ENCODE results near the gene HCRTR1. TPM values are rescaled to one million over a fixed set of nuclear protein-coding genes. Genes with fewer than 3 reads are reported as not detected.

The HCRTR1 gene
- total and polyA plus RNA-seq, 2 of the 8 experiments (the other 6 are each of a cell fraction or from before 2014, with no cell fraction given): 0.35 to 0.39 TPM

GRCh38 chr1:31615939-31616338 lies 1.6 kb upstream of the HCRTR1 start:
- ChIA-PET CTCF (ENCODE audit: partially characterized antibody) (interaction anchor here (1.1 to 2.2 kb wide), 6 partner anchors 10 to 69 kb away, joined by 3 to 7 read pairs (median 3); no protein-coding TSS in a partner anchor), POLR2A (ENCODE audit: partially characterized antibody) (no interaction called here)
- no peak overlapping the region for H4K91ac ChIP-seq (replicated peaks; ENCODE audit: insufficient read length, low read length)
- H4K8ac ChIP-seq (ENCODE audit: extremely low read depth, insufficient read depth, low read length): no peak overlapping the region
- no peaks in the 10 kb centered on the region for H3K9me3 ChIP-seq (ENCODE audit: insufficient read depth in 2 of 2, low read depth in 1 of 2, low read length in 1 of 2)
- 0 out of 2 replicates have a peak overlapping the region, but pooled peaks have one; percentile 33 for H2BK12ac ChIP-seq (ENCODE audit: low read depth, low read length)
- no peak overlapping the region for H3K14ac ChIP-seq (ENCODE audit: insufficient read length)
- H4K20me1 ChIP-seq (replicated peaks in 1 of 2; ENCODE audit: control insufficient read depth in 1 of 2, insufficient read depth in 2 of 2, low read length in 2 of 2): no peaks in the 10 kb centered on the region
- no peaks in the 10 kb centered on the region for H3K79me2 ChIP-seq (ENCODE audit: control insufficient read depth in 1 of 2, insufficient read depth in 2 of 2, low read length in 2 of 2)
- H4K5ac ChIP-seq (ENCODE audit: insufficient read length, low read depth, low read length): no peak overlapping the region
- H3K23me2 ChIP-seq (ENCODE audit: low read depth, low read length): peaks cover 8% of the 10 kb centered on the region; the same call in 1 of the 2 replicates
- H2AFZ ChIP-seq (ENCODE audit: low read length): no peak overlapping the region
- no peak overlapping the region for H3K4me3 ChIP-seq (ENCODE audit: extremely low read depth in 1 of 4, insufficient read depth in 2 of 4, low read depth in 3 of 4, low read length in 4 of 4)
- no peak overlapping the region for H2BK5ac ChIP-seq (ENCODE audit: low read depth, low read length)
- 59% methylated on average over 2 of the region's 2 CpGs; no CpG with 5 or more reads in 1 of the 2 experiments for WGBS, 2 experiments (ENCODE audit: extremely low coverage in 1 of 2, insufficient coverage in 1 of 2, insufficient read length in 1 of 2, insufficient replicate concordance in 2 of 2, low coverage in 1 of 2, low lambda C conversion rate in 2 of 2, missing lambda C conversion rate in 1 of 2)
- 0 out of 2 replicates have a peak overlapping the region, but pooled peaks have one; percentile 11 for H2BK20ac ChIP-seq (ENCODE audit: low read length)
- H3K27me3 ChIP-seq (replicated peaks in 1 of 4; ENCODE audit: control insufficient read depth in 3 of 4, extremely low read depth in 1 of 4, insufficient read depth in 3 of 4, low read length in 3 of 4): peaks cover 6 to 22% (median 16%) of the 10 kb centered on the region in 4 experiments
- H3K4me2 ChIP-seq (ENCODE audit: insufficient read depth in 1 of 2, low read depth in 2 of 2, low read length in 2 of 2): no peak overlapping the region
- no peak for DNase-seq (ENCODE audit: low read depth in 1 of 2, low spot score in 2 of 2)
- H3K79me1 ChIP-seq (ENCODE audit: low read depth, low read length): no peaks in the 10 kb centered on the region
- H3K4me1 ChIP-seq (replicated peaks in 1 of 4; ENCODE audit: control insufficient read depth in 3 of 4, insufficient read depth in 4 of 4, low read length in 3 of 4): peaks cover 2 to 11% (median 7%) of the 10 kb centered on the region in 4 experiments; a peak in 5 of 7 replicates
- H3K23ac ChIP-seq (ENCODE audit: insufficient read length): no peak overlapping the region
- H3K27ac ChIP-seq (ENCODE audit: low read depth, low read length): no peak overlapping the region
- H2BK120ac ChIP-seq (replicated peaks; ENCODE audit: low read depth, low read length): no peak overlapping the region
- H3K36me3 ChIP-seq (ENCODE audit: control insufficient read depth in 2 of 4, insufficient read depth in 4 of 4, low read length in 3 of 4): no peaks in the 10 kb centered on the region
- H2AK5ac ChIP-seq (ENCODE audit: low read depth, low read length): peak overlapping the region; percentile 45; the same call in 1 of the 2 replicates
- no peak overlapping the region for H3K56ac ChIP-seq (replicated peaks; ENCODE audit: insufficient read length, low read depth, low read length)
- TF ChIP-seq NRF1 (IDR thresholded peaks at IDR 0.05; ENCODE audit: low read depth, low read length): no peak
- no peak for TF ChIP-seq GTF2F1 (IDR thresholded peaks at IDR 0.05; ENCODE audit: borderline replicate concordance, low read depth, low read length)
- no peak for TF ChIP-seq SUZ12 (IDR thresholded peaks at IDR 0.05; ENCODE audit: low read length)
- TF ChIP-seq RXRA (IDR thresholded peaks at IDR 0.05; ENCODE audit: insufficient read depth, low read depth, low read length): no peak
- TF ChIP-seq TCF12 (IDR thresholded peaks at IDR 0.05; ENCODE audit: low read depth, low read length): no peak
- no peak for TF ChIP-seq TBP (IDR thresholded peaks at IDR 0.05; ENCODE audit: low read depth, low read length)
- TF ChIP-seq BRCA1 (IDR thresholded peaks at IDR 0.05; ENCODE audit: low read depth, low read length): no peak
- TF ChIP-seq YY1 (IDR thresholded peaks at IDR 0.05; ENCODE audit: low read depth, low read length): no peak
- no peak for TF ChIP-seq SIX5 (IDR thresholded peaks at IDR 0.05; ENCODE audit: low read depth, low read length)
- no peak for TF ChIP-seq GABPA (IDR thresholded peaks at IDR 0.05; ENCODE audit: borderline replicate concordance, insufficient read depth, low read length)
- no peak for TF ChIP-seq ZNF274 (IDR thresholded peaks at IDR 0.05; ENCODE audit: borderline replicate concordance, extremely low read depth, low read length)
- TF ChIP-seq HDAC2 (IDR thresholded peaks at IDR 0.05; ENCODE audit: borderline replicate concordance in 1 of 2, low read depth in 2 of 2, low read length in 2 of 2): no peak
- no peak for TF ChIP-seq RBBP5 (IDR thresholded peaks at IDR 0.05; ENCODE audit: borderline replicate concordance, low read depth, low read length)
- no peak overlapping the region for H3K18ac ChIP-seq (ENCODE audit: extremely low read depth, low read length)
- H3K4ac ChIP-seq (replicated peaks; ENCODE audit: insufficient read length, low read depth, low read length): no peak overlapping the region
- H2BK15ac ChIP-seq (ENCODE audit: low read length): no peak overlapping the region
- H3K9ac ChIP-seq (replicated peaks in 1 of 4; ENCODE audit: extremely low read depth in 1 of 4, low read depth in 3 of 4, low read length in 3 of 4): no peak overlapping the region
- FAIRE-seq: no peak
